Ascending aorta (tissue), 2 donors: Measurements from ENCODE around the gene C1QTNF8. TPM values are rescaled to one million over a fixed set of nuclear protein-coding genes. Genes with fewer than 3 reads are reported as not detected.

ENCODE experiments used
- DNase-seq, 2 donors: peaks; one replicate each; pipeline ENCODE4 v3.0.0-alpha.2; 2019; ENCODE audit warnings: low spot score in 2 of 2
- H3K27ac ChIP-seq, 2 donors: fragments of 200-600 bp; sonication (generic); one replicate each; pipeline ENCODE4 v1.5.1; 2016 to 2017; ENCODE audit warnings: mild to moderate bottlenecking in 1 of 2
- H3K27me3 ChIP-seq: fragments of 200-600 bp; sonication (generic); one replicate; pipeline ENCODE4 v1.5.1; 2017
- H3K36me3 ChIP-seq, 2 donors: fragments of 200-600 bp; sonication (generic); one replicate each; pipeline ENCODE4 v1.5.1; 2016
- H3K4me1 ChIP-seq, 2 donors: fragments of 200-600 bp; sonication (generic); one replicate each; pipeline ENCODE4 v1.5.1; 2016 to 2017; ENCODE audit warnings: mild to moderate bottlenecking in 1 of 2
- H3K4me3 ChIP-seq, 2 donors: fragments of 200-600 bp; sonication (generic); one replicate each; pipeline ENCODE4 v1.5.1; 2016 to 2017; ENCODE audit warnings: mild to moderate bottlenecking in 1 of 2
- H3K9me3 ChIP-seq, 2 donors: fragments of 200-600 bp; sonication (generic); one replicate each; pipeline ENCODE4 v1.5.1; 2016
- intact Hi-C: fragments of 100-400 bp; cut with DNase I; formaldehyde crosslinking; loops from one replicate; pipeline ENCODE4 v1.15.1; 2023
- total RNA-seq: library from RNA; depleted of rRNA; stranded (reverse); fragments of >200 nt; gene quantifications from one replicate; pipeline ENCODE4 v1.1.0, GENCODE V29; 2016
- TF ChIP-seq, protein P1 (sequence below), 3 experiments: fragments of 200-600 bp in 2 of 3; fragments of 450-650 bp in 1 of 3; sonication (generic) in 2 of 3; IDR thresholded peaks; one replicate each; pipeline ENCODE4 v1.5.1; 2016 to 2019; ENCODE audit warnings: antibody characterized with exemption in 3 of 3, mild to moderate bottlenecking in 1 of 3, moderate library complexity in 1 of 3

The C1QTNF8 gene
- total RNA-seq, 1 donor from 2014 or later = not detected

DNA sequence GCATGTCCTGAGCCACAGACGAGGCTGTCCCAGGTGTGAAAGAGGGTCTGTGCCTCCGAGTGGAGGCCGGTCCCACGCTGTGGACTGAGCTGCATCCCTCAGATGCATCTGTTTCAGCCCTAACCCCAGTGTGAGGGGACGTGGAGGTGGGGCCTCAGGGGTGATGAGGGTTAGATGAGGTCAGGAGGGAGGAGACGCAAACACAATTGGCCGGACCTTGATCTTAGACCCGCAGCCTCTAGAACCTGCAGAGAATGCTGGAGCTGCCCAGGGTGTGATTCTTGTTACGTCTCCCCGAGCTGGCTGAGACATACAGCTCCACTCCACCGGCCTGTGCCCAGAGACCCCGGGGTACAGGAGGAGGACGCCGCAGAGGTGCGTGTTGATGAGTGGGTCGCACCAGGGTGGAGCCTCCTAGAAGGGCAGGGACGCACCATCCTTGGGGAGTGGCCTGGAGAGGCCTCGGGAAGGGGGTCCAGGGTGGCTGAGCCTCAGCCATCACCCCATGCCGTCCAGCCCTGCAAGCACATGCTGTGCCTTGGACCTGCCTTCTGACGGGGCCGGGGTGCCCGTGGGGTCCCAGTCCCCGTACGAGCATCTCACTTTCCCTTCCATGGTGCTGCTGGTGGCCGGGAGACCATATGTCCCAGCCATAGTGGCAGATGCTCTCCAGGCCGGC lies 16.6 kb upstream of the C1QTNF8 start:
- no peak overlapping the region for H3K4me3 ChIP-seq
- intact Hi-C loops = no loop called here
- H3K36me3 ChIP-seq = no peaks in the 10 kb centered on the region
- no peaks in the 10 kb centered on the region for H3K9me3 ChIP-seq
- H3K4me1 ChIP-seq = peaks cover 0 to 3% of the 10 kb centered on the region in 2 donors
- no peak for DNase-seq
- H3K27me3 ChIP-seq = peaks cover 5% of the 10 kb centered on the region
- H3K27ac ChIP-seq = no peak overlapping the region
- TF ChIP-seq, protein P1, sequence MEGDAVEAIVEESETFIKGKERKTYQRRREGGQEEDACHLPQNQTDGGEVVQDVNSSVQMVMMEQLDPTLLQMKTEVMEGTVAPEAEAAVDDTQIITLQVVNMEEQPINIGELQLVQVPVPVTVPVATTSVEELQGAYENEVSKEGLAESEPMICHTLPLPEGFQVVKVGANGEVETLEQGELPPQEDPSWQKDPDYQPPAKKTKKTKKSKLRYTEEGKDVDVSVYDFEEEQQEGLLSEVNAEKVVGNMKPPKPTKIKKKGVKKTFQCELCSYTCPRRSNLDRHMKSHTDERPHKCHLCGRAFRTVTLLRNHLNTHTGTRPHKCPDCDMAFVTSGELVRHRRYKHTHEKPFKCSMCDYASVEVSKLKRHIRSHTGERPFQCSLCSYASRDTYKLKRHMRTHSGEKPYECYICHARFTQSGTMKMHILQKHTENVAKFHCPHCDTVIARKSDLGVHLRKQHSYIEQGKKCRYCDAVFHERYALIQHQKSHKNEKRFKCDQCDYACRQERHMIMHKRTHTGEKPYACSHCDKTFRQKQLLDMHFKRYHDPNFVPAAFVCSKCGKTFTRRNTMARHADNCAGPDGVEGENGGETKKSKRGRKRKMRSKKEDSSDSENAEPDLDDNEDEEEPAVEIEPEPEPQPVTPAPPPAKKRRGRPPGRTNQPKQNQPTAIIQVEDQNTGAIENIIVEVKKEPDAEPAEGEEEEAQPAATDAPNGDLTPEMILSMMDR (IDR thresholded peaks at IDR 0.05) = no peak

DNA sequence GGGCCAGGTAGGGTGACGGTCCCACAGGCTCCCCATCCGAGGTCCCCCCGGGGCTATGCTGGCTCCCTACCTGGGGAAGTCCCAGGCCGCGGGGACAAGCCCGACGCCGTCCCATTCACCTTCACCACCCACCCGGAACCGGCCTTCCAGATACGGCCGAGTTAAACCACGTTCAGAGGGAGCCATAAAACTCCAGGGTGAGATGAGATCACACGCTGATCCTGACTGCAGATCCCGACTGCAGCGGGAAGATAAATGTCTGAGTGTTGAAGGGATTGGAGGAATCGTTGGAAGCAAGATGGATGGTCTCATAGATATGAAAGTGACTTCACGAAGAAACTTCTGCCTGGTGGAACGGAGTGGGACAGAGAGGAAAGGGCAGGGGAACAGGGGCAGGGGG lies 13.6 kb upstream of the C1QTNF8 start:
- peaks cover 0 to 3% of the 10 kb centered on the region in 2 donors for H3K4me1 ChIP-seq
- no peaks in the 10 kb centered on the region for H3K36me3 ChIP-seq
- intact Hi-C loops = no loop called here

DNA sequence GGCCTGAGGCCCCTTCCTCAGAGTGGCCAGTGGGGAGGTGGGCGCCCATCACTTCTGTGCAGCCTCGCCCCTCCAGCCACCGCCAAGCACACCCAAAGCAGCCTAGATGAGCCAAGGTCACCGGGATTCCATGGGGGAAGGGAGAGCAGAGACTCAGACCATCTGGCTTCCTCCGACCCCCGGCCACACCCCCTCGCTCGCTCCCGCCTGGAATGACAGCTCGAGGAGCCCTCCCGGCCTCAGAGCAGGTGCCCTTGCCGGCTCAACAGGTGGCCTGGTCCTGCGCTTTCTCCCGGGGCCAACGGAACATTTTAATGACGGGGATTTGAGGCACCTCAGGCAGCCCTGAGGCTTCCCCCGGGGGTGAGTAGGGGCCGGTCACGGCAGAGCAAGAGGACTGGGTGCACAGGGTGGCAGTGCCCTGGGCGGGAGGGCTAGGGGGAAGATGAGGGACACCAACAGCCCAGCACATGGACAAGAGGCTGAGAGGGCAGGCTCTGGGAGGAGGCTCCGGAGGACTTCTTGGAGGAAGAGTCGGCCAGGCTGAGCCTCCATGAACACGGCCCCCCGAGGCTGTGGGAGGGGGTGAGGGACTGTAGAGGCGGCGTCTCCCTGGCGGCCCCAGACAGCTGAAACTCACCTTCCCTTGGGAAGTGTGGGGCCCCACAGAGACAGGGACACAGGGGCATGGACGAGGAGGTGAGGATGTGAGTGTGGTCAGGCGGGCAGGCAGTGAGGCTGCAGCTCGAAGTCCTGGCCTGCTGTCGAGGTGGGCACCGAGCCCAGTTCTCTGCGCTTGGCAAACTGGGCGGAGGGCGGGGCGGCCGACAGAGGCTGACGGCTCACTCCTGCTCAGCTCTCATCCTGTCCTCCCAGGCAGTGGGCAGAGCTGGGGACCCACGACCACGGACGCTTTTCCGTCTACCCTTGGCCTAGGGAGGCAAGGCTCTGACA lies 12.5 kb upstream of the C1QTNF8 start:
- no peaks in the 10 kb centered on the region for H3K36me3 ChIP-seq
- H3K27ac ChIP-seq = no peak overlapping the region
- peaks cover 0 to 3% of the 10 kb centered on the region in 2 donors for H3K4me1 ChIP-seq
- peaks cover 10% of the 10 kb centered on the region for H3K27me3 ChIP-seq
- no peak overlapping the region for H3K4me3 ChIP-seq
- no peak for DNase-seq
- TF ChIP-seq, protein P1 (IDR thresholded peaks at IDR 0.05) = no peak
- intact Hi-C loops = no loop called here
- H3K9me3 ChIP-seq = no peaks in the 10 kb centered on the region

More for the DNA sequence above, 13.6 kb upstream of the C1QTNF8 start:
- TF ChIP-seq, protein P1 (IDR thresholded peaks at IDR 0.05) = no peak
- Histone ChIP-seq H3K4me3 (no peak overlapping the region), H3K27me3 (peaks cover 5% of the 10 kb centered on the region), H3K9me3 (no peaks in the 10 kb centered on the region), H3K27ac (no peak overlapping the region)
- no peak for DNase-seq

DNA sequence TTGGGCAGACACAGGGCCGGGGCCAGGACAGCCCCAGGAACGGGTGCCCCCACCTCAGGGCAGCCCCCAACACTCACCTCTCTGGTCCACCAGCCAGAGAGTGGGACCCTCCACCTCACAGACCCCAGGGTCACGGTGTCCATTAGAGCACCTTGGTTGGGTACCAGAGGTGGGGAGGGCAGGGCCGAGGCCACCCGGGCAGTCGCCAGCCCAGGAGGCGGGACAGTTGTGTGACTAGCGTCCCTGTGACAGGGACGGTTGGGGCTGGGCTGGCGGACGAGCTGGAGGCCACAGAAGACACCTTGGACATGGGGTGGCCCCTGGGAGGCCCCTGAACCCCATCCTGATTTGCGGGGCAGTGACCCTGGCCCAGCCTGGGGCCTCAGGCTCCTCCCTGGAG lies 11.7 kb upstream of the C1QTNF8 start:
- DNase-seq = no peak
- no peak overlapping the region for H3K27ac ChIP-seq
- H3K4me3 ChIP-seq = no peak overlapping the region
- peaks cover 0 to 7% of the 10 kb centered on the region in 2 donors for H3K4me1 ChIP-seq
- H3K27me3 ChIP-seq = peaks cover 14% of the 10 kb centered on the region
- TF ChIP-seq, protein P1 (IDR thresholded peaks at IDR 0.05) = no peak
- no peaks in the 10 kb centered on the region for H3K36me3 ChIP-seq
- no peaks in the 10 kb centered on the region for H3K9me3 ChIP-seq
- intact Hi-C loops = no loop called here

DNA sequence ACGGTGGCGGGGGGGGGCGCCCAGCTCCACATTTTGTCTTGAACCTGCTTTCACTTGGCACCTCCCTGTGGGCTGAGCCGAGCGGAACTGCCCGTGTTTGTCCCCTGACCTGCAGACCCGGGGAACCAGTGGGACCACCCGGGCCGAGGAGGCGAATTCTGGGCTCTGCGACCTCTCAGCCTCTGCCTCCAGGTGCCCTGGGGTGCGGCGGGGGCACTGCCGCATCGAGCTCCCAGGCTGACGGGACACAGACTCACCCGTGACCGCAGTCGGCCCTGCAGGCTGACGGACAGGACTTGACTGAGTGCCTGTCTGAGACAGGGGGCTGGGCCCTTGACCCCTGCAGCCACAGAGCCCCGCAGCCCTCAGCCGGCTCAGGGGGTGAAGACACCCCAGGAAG lies 11.1 kb upstream of the C1QTNF8 start:
- Histone ChIP-seq H3K4me3 (no peak overlapping the region), H3K27ac (no peak overlapping the region), H3K27me3 (peaks cover 14% of the 10 kb centered on the region), H3K4me1 (peaks cover 0 to 7% of the 10 kb centered on the region in 2 donors), H3K9me3 (no peaks in the 10 kb centered on the region), H3K36me3 (no peaks in the 10 kb centered on the region)
- TF ChIP-seq, protein P1 (IDR thresholded peaks at IDR 0.05) = no peak
- DNase-seq = no peak
- intact Hi-C loops = no loop called here
